K562 (cell line): ENCODE measurements around the gene MRPL19. TPM values are rescaled to one million over a fixed set of nuclear protein-coding genes. Genes with fewer than 3 reads are reported as not detected.

Source experiments
- DEAF1 ChIP-seq: fragments of 450-650 bp; formaldehyde crosslinking; IDR thresholded peaks from 2 replicates; pipeline ENCODE4 v1.4.0; 2020; ENCODE audit warnings: mild to moderate bottlenecking, moderate library complexity
- DMBX1 ChIP-seq: fragments of 250-450 bp; sonication (Bioruptor Pico); IDR thresholded peaks from 2 replicates; pipeline ENCODE4 v1.8.0; 2022; ENCODE audit warnings: inconsistent platforms, mild to moderate bottlenecking, moderate library complexity, borderline replicate concordance
- SIN3B ChIP-seq: fragments of 450-650 bp; IDR thresholded peaks from 2 replicates; pipeline ENCODE4 v1.6.1; 2017; ENCODE audit warnings: low read depth, mild to moderate bottlenecking, moderate library complexity
- ZNF785 ChIP-seq: fragments of 250-450 bp; sonication (Bioruptor Pico); IDR thresholded peaks from 2 replicates; pipeline ENCODE4 v1.4.0; 2020; ENCODE audit warnings: mild to moderate bottlenecking
- polyA plus RNA-seq, 8 experiments: library from polyadenylated mRNA; depleted of rRNA in 4 of 8; stranded (reverse) in 5 of 8; unstranded in 3 of 8; fragments of >200 nt; fragmentation: Nextera tagmentation in 2 of 8; fragmentation: Illumina TruSeq in 1 of 8; extraction: Ambion mirVana in 2 of 8; extraction: Trizol in 1 of 8; gene quantifications; 2 replicates each; pipeline versions ENCODE4 v1.2.1 to v1.2.3, GENCODE V29; 2011 to 2014; ENCODE audit warnings: inconsistent platforms in 1 of 8, missing spikeins in 1 of 8
- total RNA-seq, 7 experiments: library from RNA; depleted of rRNA in 6 of 7; stranded (reverse); fragments of >200 nt in 6 of 7; fragmentation: Illumina TruSeq in 2 of 7; extraction: Trizol in 2 of 7; gene quantifications; 2 replicates each; pipeline versions ENCODE4 v1.2.1 to v1.2.3, GENCODE V29; 2011 to 2021; ENCODE audit warnings: low replicate concordance in 1 of 7
- TF ChIP-seq, protein P1 (sequence below): sonication (generic); formaldehyde crosslinking; IDR thresholded peaks from 2 replicates; pipeline ENCODE4 v1.8.0; 2022; ENCODE audit warnings: mild to moderate bottlenecking, low read depth, missing genetic modification reagents
- TF ChIP-seq, protein P2 (sequence below): IDR thresholded peaks from 3 replicates; pipeline ENCODE4 v1.6.1; 2011; ENCODE audit warnings: borderline replicate concordance, mild to moderate bottlenecking, moderate library complexity; ENCODE audit not compliant: insufficient read length; ENCODE audit errors: extremely low read depth

Gene MRPL19
- total and polyA plus RNA-seq, 9 of the 15 experiments (the other 6 are each of a cell fraction or from before 2014, with no cell fraction given): 9.7 to 65.9 (median 56.1) TPM

GRCh38 chr2:75605770-75606529 lies 40.6 kb upstream of the MRPL19 start (continued):
- TF ChIP-seq, protein P1, sequence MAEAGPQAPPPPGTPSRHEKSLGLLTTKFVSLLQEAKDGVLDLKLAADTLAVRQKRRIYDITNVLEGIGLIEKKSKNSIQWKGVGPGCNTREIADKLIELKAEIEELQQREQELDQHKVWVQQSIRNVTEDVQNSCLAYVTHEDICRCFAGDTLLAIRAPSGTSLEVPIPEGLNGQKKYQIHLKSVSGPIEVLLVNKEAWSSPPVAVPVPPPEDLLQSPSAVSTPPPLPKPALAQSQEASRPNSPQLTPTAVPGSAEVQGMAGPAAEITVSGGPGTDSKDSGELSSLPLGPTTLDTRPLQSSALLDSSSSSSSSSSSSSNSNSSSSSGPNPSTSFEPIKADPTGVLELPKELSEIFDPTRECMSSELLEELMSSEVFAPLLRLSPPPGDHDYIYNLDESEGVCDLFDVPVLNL (CRISPR knock-in tag): no peak
- TF ChIP-seq DMBX1: no peak
- TF ChIP-seq SIN3B: no peak
- TF ChIP-seq, protein P2, sequence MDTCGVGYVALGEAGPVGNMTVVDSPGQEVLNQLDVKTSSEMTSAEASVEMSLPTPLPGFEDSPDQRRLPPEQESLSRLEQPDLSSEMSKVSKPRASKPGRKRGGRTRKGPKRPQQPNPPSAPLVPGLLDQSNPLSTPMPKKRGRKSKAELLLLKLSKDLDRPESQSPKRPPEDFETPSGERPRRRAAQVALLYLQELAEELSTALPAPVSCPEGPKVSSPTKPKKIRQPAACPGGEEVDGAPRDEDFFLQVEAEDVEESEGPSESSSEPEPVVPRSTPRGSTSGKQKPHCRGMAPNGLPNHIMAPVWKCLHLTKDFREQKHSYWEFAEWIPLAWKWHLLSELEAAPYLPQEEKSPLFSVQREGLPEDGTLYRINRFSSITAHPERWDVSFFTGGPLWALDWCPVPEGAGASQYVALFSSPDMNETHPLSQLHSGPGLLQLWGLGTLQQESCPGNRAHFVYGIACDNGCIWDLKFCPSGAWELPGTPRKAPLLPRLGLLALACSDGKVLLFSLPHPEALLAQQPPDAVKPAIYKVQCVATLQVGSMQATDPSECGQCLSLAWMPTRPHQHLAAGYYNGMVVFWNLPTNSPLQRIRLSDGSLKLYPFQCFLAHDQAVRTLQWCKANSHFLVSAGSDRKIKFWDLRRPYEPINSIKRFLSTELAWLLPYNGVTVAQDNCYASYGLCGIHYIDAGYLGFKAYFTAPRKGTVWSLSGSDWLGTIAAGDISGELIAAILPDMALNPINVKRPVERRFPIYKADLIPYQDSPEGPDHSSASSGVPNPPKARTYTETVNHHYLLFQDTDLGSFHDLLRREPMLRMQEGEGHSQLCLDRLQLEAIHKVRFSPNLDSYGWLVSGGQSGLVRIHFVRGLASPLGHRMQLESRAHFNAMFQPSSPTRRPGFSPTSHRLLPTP: no peak
- TF ChIP-seq ZNF785 (CRISPR knock-in tag): no peak
- TF ChIP-seq DEAF1 (CRISPR knock-in tag): no peak
